ENCODE data around the gene TMEM198.

TMEM198 gene

DNA sequence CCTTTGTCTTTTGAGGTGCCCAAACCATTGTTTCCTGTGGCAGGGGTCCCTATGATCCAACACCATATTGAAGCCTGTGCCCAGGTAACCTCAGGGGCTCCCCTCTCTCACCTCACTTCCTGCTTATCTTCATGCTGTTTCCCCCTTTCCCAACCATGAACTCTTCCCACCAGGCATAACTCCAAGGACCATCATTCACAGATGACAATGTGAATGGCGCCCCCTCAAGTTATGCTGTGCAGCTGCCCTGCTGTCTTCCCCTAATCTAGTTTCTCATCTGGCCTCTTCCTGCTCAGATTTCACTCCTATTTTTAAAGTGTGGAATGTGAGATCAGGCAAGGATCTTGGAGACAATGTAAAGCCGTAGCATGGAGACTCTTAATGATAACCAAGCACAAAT is 43.7 kb upstream of the TMEM198 start:
- Histone ChIP-seq H3K9me3 (ENCODE audit: control insufficient read depth in 2 of 2, low read length in 2 of 2) (no peaks in the 10 kb centered on the region), H3K4me1 (ENCODE audit: control insufficient read depth, insufficient read depth, low read length) (peaks cover 47% of the 10 kb centered on the region), H3K9ac (ENCODE audit: low read length in 2 of 2) (no peak overlapping the region), H3K27me3 (ENCODE audit: control insufficient read depth in 1 of 2, insufficient read depth in 2 of 2, low read length in 2 of 2) (peaks cover 0 to 2% of the 10 kb centered on the region in 2 donors), H3K27ac (ENCODE audit: low read length) (no peak overlapping the region), H3K4me3 (ENCODE audit: low read length in 2 of 2) (no peak overlapping the region), H3K36me3 (ENCODE audit: control insufficient read depth in 2 of 2, insufficient read depth in 2 of 2, low read length in 2 of 2) (peaks cover 16% of the 10 kb centered on the region in 2 donors)

GRCh38 chr2:219501849-219502248 is 42.0 kb upstream of the TMEM198 start:
- H3K9me3 ChIP-seq (ENCODE audit: control insufficient read depth in 2 of 2, low read length in 2 of 2), result no peaks in the 10 kb centered on the region
- H3K4me3 ChIP-seq (ENCODE audit: low read length in 2 of 2), result no peak overlapping the region
- H3K27me3 ChIP-seq (ENCODE audit: control insufficient read depth in 1 of 2, insufficient read depth in 2 of 2, low read length in 2 of 2), result peaks cover 0 to 2% of the 10 kb centered on the region in 2 donors
- H3K9ac ChIP-seq (ENCODE audit: low read length in 2 of 2), result no peak overlapping the region
- H3K27ac ChIP-seq (ENCODE audit: low read length), result no peak overlapping the region
- peaks cover 23 to 25% of the 10 kb centered on the region in 2 donors for H3K36me3 ChIP-seq (ENCODE audit: control insufficient read depth in 2 of 2, insufficient read depth in 2 of 2, low read length in 2 of 2)
- H3K4me1 ChIP-seq (ENCODE audit: control insufficient read depth, insufficient read depth, low read length), result peaks cover 30% of the 10 kb centered on the region

- Histone ChIP-seq H3K4me3 (ENCODE audit: low read length in 2 of 2) (no peak overlapping the region), H3K36me3 (ENCODE audit: control insufficient read depth in 2 of 2, insufficient read depth in 2 of 2, low read length in 2 of 2) (peaks cover 23 to 25% of the 10 kb centered on the region in 2 donors), H3K4me1 (ENCODE audit: control insufficient read depth, insufficient read depth, low read length) (peaks cover 22% of the 10 kb centered on the region), H3K9ac (ENCODE audit: low read length in 2 of 2) (no peak overlapping the region), H3K27ac (ENCODE audit: low read length) (no peak overlapping the region), H3K27me3 (ENCODE audit: control insufficient read depth in 1 of 2, insufficient read depth in 2 of 2, low read length in 2 of 2) (peaks cover 0 to under 1% of the 10 kb centered on the region in 2 donors), H3K9me3 (ENCODE audit: control insufficient read depth in 2 of 2, low read length in 2 of 2) (no peaks in the 10 kb centered on the region)
Observed at GRCh38 chr2:219502618-219503017, 41.2 kb upstream of the TMEM198 start.

DNA sequence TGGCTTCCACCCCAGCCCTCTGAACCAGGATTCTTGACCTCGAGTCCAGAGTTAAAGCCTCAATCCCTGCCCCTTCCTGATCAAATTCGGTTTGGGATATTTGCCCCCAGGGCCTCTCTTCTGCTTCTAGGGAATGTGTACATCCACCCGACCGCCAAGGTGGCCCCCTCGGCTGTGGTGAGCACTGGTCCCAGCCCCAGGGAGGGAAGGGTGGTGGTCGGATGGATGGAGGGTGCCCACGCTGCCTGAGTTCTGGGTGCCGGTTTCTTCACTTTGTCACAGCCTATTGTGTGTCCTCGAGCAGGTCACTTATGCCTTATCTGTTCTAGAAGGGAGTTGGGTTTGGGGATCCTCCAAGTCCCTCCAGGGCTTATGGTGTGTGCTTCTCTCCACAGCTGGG is 38.2 kb upstream of the TMEM198 start:
- Histone ChIP-seq H3K4me1 (ENCODE audit: control insufficient read depth, insufficient read depth, low read length) (peaks cover 10% of the 10 kb centered on the region), H3K4me3 (ENCODE audit: low read length in 2 of 2) (no peak overlapping the region), H3K27ac (ENCODE audit: low read length) (no peak overlapping the region), H3K27me3 (ENCODE audit: control insufficient read depth in 1 of 2, insufficient read depth in 2 of 2, low read length in 2 of 2) (peaks cover 2 to 5% of the 10 kb centered on the region in 2 donors), H3K36me3 (ENCODE audit: control insufficient read depth in 2 of 2, insufficient read depth in 2 of 2, low read length in 2 of 2) (peaks cover 23 to 25% of the 10 kb centered on the region in 2 donors), H3K9me3 (ENCODE audit: control insufficient read depth in 2 of 2, low read length in 2 of 2) (no peaks in the 10 kb centered on the region), H3K9ac (ENCODE audit: low read length in 2 of 2) (no peak overlapping the region)

DNA sequence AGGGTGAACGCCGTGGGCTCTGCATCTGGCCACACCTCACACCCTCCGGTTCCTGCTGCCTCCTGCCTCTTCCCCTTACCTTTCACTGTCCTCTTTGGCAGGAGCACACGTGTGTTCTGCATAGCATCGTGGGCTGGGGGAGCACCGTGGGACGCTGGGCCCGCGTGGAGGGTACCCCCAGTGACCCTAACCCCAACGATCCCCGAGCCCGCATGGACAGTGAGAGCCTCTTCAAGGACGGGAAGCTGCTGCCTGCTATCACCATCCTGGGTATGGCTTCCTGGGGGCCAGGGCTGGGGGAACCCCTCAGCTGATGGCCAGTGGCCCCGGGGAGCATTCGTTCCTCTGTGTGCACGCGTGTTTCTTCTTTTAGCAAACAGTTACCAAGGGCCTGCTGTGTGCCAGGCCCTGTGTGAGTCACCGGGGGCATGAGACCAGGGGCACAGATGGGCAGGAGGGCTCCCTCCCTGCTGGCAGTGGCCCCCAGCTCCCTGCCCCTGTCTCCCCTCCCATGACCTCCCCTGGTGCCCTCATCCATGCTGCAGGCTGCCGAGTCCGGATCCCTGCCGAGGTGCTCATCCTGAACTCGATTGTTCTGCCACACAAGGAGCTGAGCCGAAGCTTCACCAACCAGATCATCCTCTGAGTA is 37.6 kb upstream of the TMEM198 start:
- Histone ChIP-seq H3K27ac (ENCODE audit: low read length) (no peak overlapping the region), H3K4me1 (ENCODE audit: control insufficient read depth, insufficient read depth, low read length) (peaks cover 10% of the 10 kb centered on the region), H3K27me3 (ENCODE audit: control insufficient read depth in 1 of 2, insufficient read depth in 2 of 2, low read length in 2 of 2) (peaks cover 2 to 5% of the 10 kb centered on the region in 2 donors), H3K4me3 (ENCODE audit: low read length in 2 of 2) (no peak overlapping the region), H3K9me3 (ENCODE audit: control insufficient read depth in 2 of 2, low read length in 2 of 2) (no peaks in the 10 kb centered on the region), H3K36me3 (ENCODE audit: control insufficient read depth in 2 of 2, insufficient read depth in 2 of 2, low read length in 2 of 2) (peaks cover 23 to 25% of the 10 kb centered on the region in 2 donors), H3K9ac (ENCODE audit: low read length in 2 of 2) (no peak overlapping the region)

DNA sequence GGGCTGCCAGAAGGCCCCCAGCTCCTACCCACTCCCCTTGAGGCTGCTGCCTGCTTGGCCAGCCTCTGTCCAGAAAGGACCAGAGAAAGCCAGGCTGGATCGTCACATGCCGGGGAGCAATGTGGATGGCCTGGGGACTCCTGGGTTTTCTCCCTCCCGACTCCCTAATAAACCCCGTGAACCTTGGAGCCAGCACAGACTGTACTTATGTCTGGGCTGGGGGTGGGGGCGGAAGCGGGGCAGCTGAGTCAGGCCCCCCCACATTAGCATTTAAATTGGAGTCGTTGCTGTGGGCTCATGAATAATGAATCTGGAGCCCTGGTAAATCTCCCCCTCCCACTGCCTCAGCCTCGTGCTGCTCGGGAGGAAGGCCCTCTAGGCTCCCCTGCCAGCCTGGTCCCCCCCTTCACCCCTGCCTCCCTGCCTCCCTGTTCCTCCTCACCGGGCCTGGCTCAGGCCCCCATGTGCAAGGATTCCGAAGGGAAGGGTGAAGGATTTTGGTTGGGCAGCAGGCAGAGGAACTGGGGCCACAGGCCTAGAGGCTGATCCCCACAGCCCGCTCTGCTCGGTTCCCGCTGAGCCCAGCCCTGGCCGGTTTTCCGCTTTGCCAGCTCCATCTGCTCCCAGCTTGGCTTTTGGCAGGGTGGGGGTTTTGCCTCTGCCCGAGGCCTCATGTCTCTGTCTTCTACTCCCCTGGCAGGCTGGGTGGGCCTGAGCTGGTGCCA is 36.9 kb upstream of the TMEM198 start:
- no peak overlapping the region for H3K9ac ChIP-seq (ENCODE audit: low read length in 2 of 2)
- no peak overlapping the region for H3K4me3 ChIP-seq (ENCODE audit: low read length in 2 of 2)
- H3K36me3 ChIP-seq (ENCODE audit: control insufficient read depth in 2 of 2, insufficient read depth in 2 of 2, low read length in 2 of 2), result peaks cover 23 to 25% of the 10 kb centered on the region in 2 donors
- no peak overlapping the region for H3K27ac ChIP-seq (ENCODE audit: low read length)
- peaks cover 2 to 5% of the 10 kb centered on the region in 2 donors for H3K27me3 ChIP-seq (ENCODE audit: control insufficient read depth in 1 of 2, insufficient read depth in 2 of 2, low read length in 2 of 2)
- no peaks in the 10 kb centered on the region for H3K9me3 ChIP-seq (ENCODE audit: control insufficient read depth in 2 of 2, low read length in 2 of 2)
- H3K4me1 ChIP-seq (ENCODE audit: control insufficient read depth, insufficient read depth, low read length), result peaks cover 10% of the 10 kb centered on the region

DNA sequence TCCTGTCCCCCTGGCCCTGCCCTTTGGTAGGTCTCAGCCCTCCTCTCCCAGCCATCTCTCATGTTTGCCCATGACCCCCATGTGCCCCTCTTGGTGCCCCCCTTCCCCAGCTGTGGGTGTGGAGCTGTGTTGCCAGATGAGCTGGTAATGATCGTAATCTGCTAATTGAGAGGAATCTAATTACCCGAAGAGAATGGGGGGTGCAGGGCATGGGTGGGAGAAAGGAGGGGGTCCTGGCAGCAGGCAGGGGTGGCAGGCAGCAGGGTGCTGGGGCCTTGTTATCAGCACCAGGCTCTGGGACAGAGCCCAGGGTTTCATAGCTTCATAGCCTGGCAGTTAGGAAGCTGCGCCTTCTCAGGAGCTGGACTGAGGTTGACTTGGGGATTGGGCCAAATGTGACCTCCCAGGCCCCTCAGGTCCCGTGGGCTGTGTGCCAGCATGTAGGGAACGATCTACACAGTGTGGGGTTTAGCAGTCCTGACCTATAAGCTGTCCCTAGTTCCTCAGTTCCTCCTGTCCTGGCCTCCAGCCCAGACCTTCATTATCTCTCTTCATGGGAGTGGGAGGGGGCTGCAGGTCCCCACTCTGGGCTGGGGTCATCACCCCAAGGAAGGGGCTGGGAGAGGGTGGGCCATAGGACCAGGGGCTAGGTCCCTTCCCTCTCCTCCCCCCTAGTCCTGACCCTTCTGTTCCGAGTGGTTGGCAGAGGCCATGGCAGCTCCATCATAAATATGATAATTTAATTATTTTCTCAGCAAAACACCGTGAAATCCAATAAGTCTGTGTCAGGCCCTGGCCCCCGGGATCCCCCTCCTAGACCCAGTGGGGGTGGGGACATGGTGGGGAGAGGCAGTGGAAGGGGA is 36.0 kb upstream of the TMEM198 start:
- no peak overlapping the region for H3K27ac ChIP-seq (ENCODE audit: low read length)
- peaks cover 23% of the 10 kb centered on the region in 2 donors for H3K36me3 ChIP-seq (ENCODE audit: control insufficient read depth in 2 of 2, insufficient read depth in 2 of 2, low read length in 2 of 2)
- no peaks in the 10 kb centered on the region for H3K9me3 ChIP-seq (ENCODE audit: control insufficient read depth in 2 of 2, low read length in 2 of 2)
- no peak overlapping the region for H3K9ac ChIP-seq (ENCODE audit: low read length in 2 of 2)
- H3K27me3 ChIP-seq (ENCODE audit: control insufficient read depth in 1 of 2, insufficient read depth in 2 of 2, low read length in 2 of 2), result peaks cover 5 to 8% of the 10 kb centered on the region in 2 donors
- peaks cover 12% of the 10 kb centered on the region for H3K4me1 ChIP-seq (ENCODE audit: control insufficient read depth, insufficient read depth, low read length)
- no peak overlapping the region for H3K4me3 ChIP-seq (ENCODE audit: low read length in 2 of 2)

DNA sequence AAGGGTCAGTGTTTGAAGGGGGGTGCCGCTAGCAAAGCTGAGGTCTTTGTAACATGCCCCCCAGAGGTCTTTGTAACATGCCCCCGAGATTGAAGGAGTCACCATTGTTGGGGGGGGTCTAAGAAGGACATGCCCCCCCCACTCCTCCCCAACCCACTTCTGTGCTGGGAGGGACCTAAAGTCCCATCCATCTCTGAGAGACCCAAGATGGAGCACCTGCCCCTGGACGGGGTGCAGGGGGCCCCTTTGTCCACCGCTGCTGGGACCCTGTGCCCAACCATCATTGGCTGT is 35.4 kb upstream of the TMEM198 start:
- Histone ChIP-seq H3K27me3 (ENCODE audit: control insufficient read depth in 1 of 2, insufficient read depth in 2 of 2, low read length in 2 of 2) (peaks cover 5 to 8% of the 10 kb centered on the region in 2 donors), H3K9me3 (ENCODE audit: control insufficient read depth in 2 of 2, low read length in 2 of 2) (no peaks in the 10 kb centered on the region), H3K36me3 (ENCODE audit: control insufficient read depth in 2 of 2, insufficient read depth in 2 of 2, low read length in 2 of 2) (peaks cover 20 to 22% of the 10 kb centered on the region in 2 donors), H3K27ac (ENCODE audit: low read length) (no peak overlapping the region), H3K4me1 (ENCODE audit: control insufficient read depth, insufficient read depth, low read length) (peaks cover 12% of the 10 kb centered on the region), H3K9ac (ENCODE audit: low read length in 2 of 2) (no peak overlapping the region), H3K4me3 (ENCODE audit: low read length in 2 of 2) (no peak overlapping the region)

DNA sequence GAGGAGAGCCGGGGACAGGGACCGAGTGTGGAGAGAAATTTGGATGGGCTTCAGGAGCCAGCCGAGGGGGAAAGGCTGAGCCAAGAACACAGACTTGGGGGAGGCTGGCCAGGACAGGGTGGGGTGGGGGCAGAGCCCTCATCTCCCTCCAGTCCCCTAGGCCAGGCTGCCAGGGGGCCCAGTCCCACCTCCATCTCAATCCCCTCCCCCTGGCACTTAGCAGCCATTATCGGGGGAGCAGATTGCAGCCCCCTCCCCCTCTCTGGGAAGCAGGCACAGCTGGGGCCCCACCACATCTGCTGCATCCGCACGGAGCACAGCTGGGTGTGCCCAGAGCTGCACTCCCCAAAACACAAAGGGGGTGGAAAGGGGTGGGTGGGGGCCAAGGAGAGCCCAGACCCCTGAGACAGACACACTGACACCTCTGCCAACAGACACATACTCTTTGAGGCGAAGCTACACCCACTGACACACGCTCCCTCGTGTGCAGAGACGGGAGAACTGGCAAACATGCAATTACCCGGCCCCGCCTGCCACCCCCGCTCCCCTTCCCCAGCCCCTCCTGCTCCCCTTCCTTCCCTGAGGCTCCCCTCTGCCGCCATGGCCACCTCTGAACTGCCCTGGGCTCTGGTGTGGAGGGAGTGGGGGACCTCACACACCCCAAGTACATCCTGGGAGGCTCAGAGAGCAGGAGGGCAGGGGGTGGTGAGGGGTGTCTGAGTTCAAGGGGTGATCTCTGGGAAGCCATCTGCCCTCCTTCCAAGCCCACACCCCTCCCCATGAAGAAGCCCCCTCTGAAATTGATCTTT is 34.7 kb upstream of the TMEM198 start:
- no peak overlapping the region for H3K27ac ChIP-seq (ENCODE audit: low read length)
- H3K4me3 ChIP-seq (ENCODE audit: low read length in 2 of 2), result no peak overlapping the region
- peaks cover 14% of the 10 kb centered on the region for H3K4me1 ChIP-seq (ENCODE audit: control insufficient read depth, insufficient read depth, low read length)
- peaks cover 5 to 11% of the 10 kb centered on the region in 2 donors for H3K27me3 ChIP-seq (ENCODE audit: control insufficient read depth in 1 of 2, insufficient read depth in 2 of 2, low read length in 2 of 2)
- no peaks in the 10 kb centered on the region for H3K9me3 ChIP-seq (ENCODE audit: control insufficient read depth in 2 of 2, low read length in 2 of 2)
- no peak overlapping the region for H3K9ac ChIP-seq (ENCODE audit: low read length in 2 of 2)
- peaks cover 12 to 15% of the 10 kb centered on the region in 2 donors for H3K36me3 ChIP-seq (ENCODE audit: control insufficient read depth in 2 of 2, insufficient read depth in 2 of 2, low read length in 2 of 2)

Data from stomach smooth muscle (tissue), 2 donors.